Right atrium auricular region (tissue), 2 donors: ENCODE measurements around the gene B4GALT5. TPM values are rescaled to one million over a fixed set of nuclear protein-coding genes. Genes with fewer than 3 reads are reported as not detected.

ENCODE experiments used
- DNase-seq: peaks from one replicate; pipeline ENCODE4 v3.0.0-alpha.2; 2019; ENCODE audit warnings: low spot score
- H3K27ac ChIP-seq, 2 donors: fragments of 200-600 bp; sonication (generic); 1 replicate in 1 of 2; 2 replicates in 1 of 2; pipeline ENCODE4 v1.5.1; 2016 to 2019
- H3K27me3 ChIP-seq, 2 donors: fragments of 200-600 bp; sonication (generic); one replicate each; pipeline versions ENCODE4 v1.5.1 to v1.6.0; 2017 to 2019
- H3K36me3 ChIP-seq: fragments of 200-600 bp; sonication (generic); one replicate; pipeline ENCODE4 v1.5.1; 2016
- H3K4me1 ChIP-seq, 2 donors: fragments of 200-600 bp; sonication (generic); one replicate each; pipeline versions ENCODE4 v1.5.1 to v1.6.0; 2017 to 2019
- H3K4me3 ChIP-seq, 2 donors: fragments of 200-600 bp; sonication (generic); 1 replicate in 1 of 2; 2 replicates in 1 of 2; pipeline ENCODE4 v1.5.1; 2017 to 2019; ENCODE audit warnings: mild to moderate bottlenecking in 1 of 2, moderate library complexity in 1 of 2
- H3K9me3 ChIP-seq, 2 donors: fragments of 200-600 bp; sonication (generic); one replicate each; pipeline ENCODE4 v1.5.1; 2019
- total RNA-seq, 2 donors: library from RNA; depleted of rRNA; stranded (reverse); fragments of >200 nt; gene quantifications; one replicate each; pipeline ENCODE4 v1.1.0, GENCODE V29; 2016
- TF ChIP-seq, protein P1 (sequence below), 2 donors: fragments of 200-600 bp; sonication (generic); IDR thresholded peaks; one replicate each; pipeline ENCODE4 v1.5.1; 2019; ENCODE audit warnings: antibody characterized with exemption in 2 of 2

Gene B4GALT5
- total RNA-seq, 2 donors from 2014 or later = 17.7 to 24.4 TPM

DNA sequence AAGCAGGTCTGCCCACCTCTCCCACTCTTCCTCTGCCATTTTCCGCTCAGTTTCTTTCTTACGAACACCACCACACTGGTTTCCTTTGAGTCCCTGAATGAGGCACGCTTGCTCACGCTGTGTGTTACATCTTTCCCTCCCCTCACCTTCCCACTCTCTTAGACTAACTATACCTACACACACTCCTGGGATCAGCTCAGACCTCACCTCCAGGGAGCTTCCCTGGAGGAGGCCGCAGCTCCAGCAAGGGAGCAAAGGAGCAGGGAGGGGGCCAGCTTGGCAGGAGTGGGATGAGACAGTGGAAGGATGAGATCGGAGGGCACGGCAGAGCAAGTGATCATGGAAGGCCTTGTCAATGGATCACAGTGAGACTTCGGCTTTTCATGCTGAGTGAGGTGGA is 28.3 kb upstream of the B4GALT5 start:
- TF ChIP-seq, protein P1, sequence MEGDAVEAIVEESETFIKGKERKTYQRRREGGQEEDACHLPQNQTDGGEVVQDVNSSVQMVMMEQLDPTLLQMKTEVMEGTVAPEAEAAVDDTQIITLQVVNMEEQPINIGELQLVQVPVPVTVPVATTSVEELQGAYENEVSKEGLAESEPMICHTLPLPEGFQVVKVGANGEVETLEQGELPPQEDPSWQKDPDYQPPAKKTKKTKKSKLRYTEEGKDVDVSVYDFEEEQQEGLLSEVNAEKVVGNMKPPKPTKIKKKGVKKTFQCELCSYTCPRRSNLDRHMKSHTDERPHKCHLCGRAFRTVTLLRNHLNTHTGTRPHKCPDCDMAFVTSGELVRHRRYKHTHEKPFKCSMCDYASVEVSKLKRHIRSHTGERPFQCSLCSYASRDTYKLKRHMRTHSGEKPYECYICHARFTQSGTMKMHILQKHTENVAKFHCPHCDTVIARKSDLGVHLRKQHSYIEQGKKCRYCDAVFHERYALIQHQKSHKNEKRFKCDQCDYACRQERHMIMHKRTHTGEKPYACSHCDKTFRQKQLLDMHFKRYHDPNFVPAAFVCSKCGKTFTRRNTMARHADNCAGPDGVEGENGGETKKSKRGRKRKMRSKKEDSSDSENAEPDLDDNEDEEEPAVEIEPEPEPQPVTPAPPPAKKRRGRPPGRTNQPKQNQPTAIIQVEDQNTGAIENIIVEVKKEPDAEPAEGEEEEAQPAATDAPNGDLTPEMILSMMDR (IDR thresholded peaks at IDR 0.05) = no peak
- Histone ChIP-seq H3K27me3 (no peaks in the 10 kb centered on the region), H3K27ac (no peak overlapping the region), H3K4me1 (no peaks in the 10 kb centered on the region), H3K4me3 (no peak overlapping the region), H3K36me3 (no peaks in the 10 kb centered on the region), H3K9me3 (no peaks in the 10 kb centered on the region)
- DNase-seq = no peak

DNA sequence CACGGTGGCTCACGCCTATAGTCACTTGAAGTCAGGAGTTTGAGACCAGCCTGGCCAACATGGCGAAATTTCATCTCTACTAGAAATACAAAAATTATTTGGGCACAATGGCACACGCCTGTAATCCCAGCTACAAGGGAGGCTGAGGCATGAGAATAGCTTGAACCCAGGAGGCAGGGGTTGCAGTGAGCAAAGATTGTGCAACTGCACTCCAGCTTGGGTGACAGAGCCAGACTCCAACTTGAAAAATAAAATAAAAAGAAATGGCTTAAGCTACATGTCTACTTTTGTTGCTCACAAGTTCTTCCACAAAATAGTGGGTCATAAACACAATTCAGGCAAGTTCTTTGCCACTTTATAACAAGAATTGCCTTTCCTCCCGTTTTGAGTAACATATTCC is 27.1 kb upstream of the B4GALT5 start:
- TF ChIP-seq, protein P1 (IDR thresholded peaks at IDR 0.05) = no peak
- no peaks in the 10 kb centered on the region for H3K27me3 ChIP-seq
- DNase-seq = no peak
- no peaks in the 10 kb centered on the region for H3K36me3 ChIP-seq
- H3K9me3 ChIP-seq = no peaks in the 10 kb centered on the region
- no peaks in the 10 kb centered on the region for H3K4me1 ChIP-seq
- H3K4me3 ChIP-seq = no peak overlapping the region
- no peak overlapping the region for H3K27ac ChIP-seq

DNA sequence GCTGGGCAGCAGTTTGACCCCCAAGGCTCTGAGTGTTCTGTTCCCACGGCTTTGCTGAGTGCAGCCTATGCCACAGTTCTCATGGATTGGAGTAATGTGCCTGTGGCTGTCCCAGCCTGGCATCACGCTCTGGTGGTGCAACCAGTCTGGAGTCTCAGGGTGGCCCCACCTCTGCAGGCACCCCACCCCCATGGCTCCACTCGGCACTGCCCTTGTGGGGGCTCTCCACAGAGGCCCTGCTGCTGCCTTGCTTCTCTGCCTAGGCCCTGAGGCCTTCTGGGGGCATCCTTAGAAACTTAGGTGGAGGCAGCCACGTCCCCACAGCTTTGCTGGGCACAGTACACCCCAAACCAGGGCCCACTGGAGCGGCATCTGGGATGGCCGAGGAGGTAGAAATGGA is 25.4 kb upstream of the B4GALT5 start:
- Histone ChIP-seq H3K27ac (no peak overlapping the region), H3K9me3 (no peaks in the 10 kb centered on the region), H3K4me3 (no peak overlapping the region), H3K36me3 (no peaks in the 10 kb centered on the region), H3K27me3 (no peaks in the 10 kb centered on the region), H3K4me1 (no peaks in the 10 kb centered on the region)
- DNase-seq = no peak
- TF ChIP-seq, protein P1 (IDR thresholded peaks at IDR 0.05) = no peak

DNA sequence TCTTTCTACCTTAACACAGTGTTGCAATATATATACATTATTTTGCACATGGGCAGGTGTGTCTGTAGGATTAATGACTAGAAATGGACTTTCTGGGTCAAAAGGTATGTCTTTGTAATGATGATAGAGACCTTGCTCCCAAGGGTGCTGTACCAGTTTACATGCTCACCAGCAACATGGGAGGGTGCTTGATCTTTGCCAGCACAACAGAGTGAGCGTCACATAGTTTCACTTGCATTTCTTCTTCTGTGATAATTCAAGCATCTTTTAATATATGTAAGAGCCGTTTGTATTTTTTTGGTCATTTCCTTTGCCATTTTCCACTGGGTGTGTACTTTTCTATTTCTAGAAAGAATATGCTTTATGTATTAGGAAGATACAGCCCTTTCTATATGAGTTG is 23.6 kb upstream of the B4GALT5 start:
- TF ChIP-seq, protein P1 (IDR thresholded peaks at IDR 0.05) = no peak
- no peaks in the 10 kb centered on the region for H3K36me3 ChIP-seq
- H3K27me3 ChIP-seq = no peaks in the 10 kb centered on the region
- no peaks in the 10 kb centered on the region for H3K4me1 ChIP-seq
- DNase-seq = no peak
- H3K27ac ChIP-seq = no peak overlapping the region
- H3K9me3 ChIP-seq = no peaks in the 10 kb centered on the region
- H3K4me3 ChIP-seq = no peak overlapping the region

DNA sequence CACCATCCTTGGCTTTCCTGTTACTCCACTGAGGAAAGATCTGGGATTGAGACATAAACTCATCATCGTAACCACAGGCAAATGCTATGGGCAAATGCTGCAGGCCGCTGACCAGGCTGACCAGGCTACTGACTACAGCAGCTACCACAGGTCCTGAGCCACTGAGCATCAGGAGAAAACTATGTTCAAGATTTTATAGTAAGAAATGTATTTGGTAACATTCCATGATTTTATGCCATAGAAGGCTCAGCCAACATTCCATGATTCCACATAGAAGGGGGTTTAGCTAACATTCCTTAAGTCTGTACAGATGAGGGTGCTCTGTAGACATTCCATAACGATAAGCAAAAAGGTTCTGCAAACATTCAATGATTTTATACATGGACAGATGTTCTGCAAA is 16.1 kb upstream of the B4GALT5 start:
- Histone ChIP-seq H3K27ac (no peak overlapping the region), H3K4me1 (peaks cover 0 to 4% of the 10 kb centered on the region in 2 donors), H3K36me3 (no peaks in the 10 kb centered on the region), H3K27me3 (no peaks in the 10 kb centered on the region), H3K9me3 (no peaks in the 10 kb centered on the region), H3K4me3 (no peak overlapping the region)
- TF ChIP-seq, protein P1 (IDR thresholded peaks at IDR 0.05) = no peak
- no peak for DNase-seq
